Neural progenitor cell (in vitro differentiated cells): ENCODE data around the gene GALK2. TPM values are rescaled to one million over a fixed set of nuclear protein-coding genes. Genes with fewer than 3 reads are reported as not detected.

Experiments used
- DNase-seq: peaks from one replicate; pipeline ENCODE4 v3.0.0-alpha.2; 2016; ENCODE audit warnings: low spot score
- H2AFZ ChIP-seq: fragments of 200-600 bp; sonication (generic); replicated peaks from 2 replicates; pipeline ENCODE4 v1.6.1; 2016; ENCODE audit warnings: antibody characterized with exemption
- H3F3A ChIP-seq: fragments of 200-600 bp; sonication (generic); 2 replicates; pipeline ENCODE4 v1.6.1; 2016; ENCODE audit warnings: antibody characterized with exemption, low read depth
- H3K27ac ChIP-seq: fragments of 200-600 bp; sonication (generic); 2 replicates; pipeline ENCODE4 v1.5.1; 2016; ENCODE audit warnings: mild to moderate bottlenecking
- H3K27me3 ChIP-seq: fragments of 200-600 bp; sonication (generic); 2 replicates; pipeline ENCODE4 v1.6.1; 2016; ENCODE audit warnings: mild to moderate bottlenecking, moderate library complexity
- H3K36me3 ChIP-seq: fragments of 200-600 bp; sonication (generic); 2 replicates; pipeline ENCODE4 v1.5.1; 2016
- H3K4me1 ChIP-seq: fragments of 200-600 bp; sonication (generic); 2 replicates; pipeline ENCODE4 v1.6.1; 2016; ENCODE audit warnings: mixed run types
- H3K4me2 ChIP-seq: fragments of 200-600 bp; sonication (generic); 2 replicates; pipeline ENCODE4 v1.6.1; 2016
- H3K4me3 ChIP-seq: fragments of 200-600 bp; sonication (generic); 2 replicates; pipeline ENCODE4 v1.5.1; 2016
- H3K79me2 ChIP-seq: fragments of 200-600 bp; sonication (generic); 2 replicates; pipeline ENCODE4 v1.6.1; 2016; ENCODE audit warnings: low read depth
- H3K9ac ChIP-seq: fragments of 200-600 bp; sonication (generic); 2 replicates; pipeline ENCODE4 v1.6.1; 2016
- H3K9me3 ChIP-seq: fragments of 200-600 bp; sonication (generic); 2 replicates; pipeline ENCODE4 v1.5.1; 2016; ENCODE audit warnings: low read depth
- H4K20me1 ChIP-seq: fragments of 200-600 bp; sonication (generic); 2 replicates; pipeline ENCODE4 v1.6.1; 2016; ENCODE audit warnings: low read depth
- H3K27ac Mint-ChIP-seq: 3 replicates; pipeline ENCODE4 v1.8.0; 2021; ENCODE audit warnings: mixed read lengths
- H3K27me3 Mint-ChIP-seq: 2 replicates; pipeline ENCODE4 v1.8.0; 2022; ENCODE audit warnings: low read depth, mild to moderate bottlenecking, inconsistent platforms, moderate library complexity, mixed read lengths; ENCODE audit not compliant: insufficient read depth
- H3K36me3 Mint-ChIP-seq: 3 replicates; pipeline ENCODE4 v1.8.0; 2021; ENCODE audit warnings: mixed read lengths
- H3K4me1 Mint-ChIP-seq: 3 replicates; pipeline ENCODE4 v1.8.0; 2021; ENCODE audit warnings: mixed read lengths
- H3K4me3 Mint-ChIP-seq: 3 replicates; pipeline ENCODE4 v1.8.0; 2021; ENCODE audit warnings: mild to moderate bottlenecking, moderate library complexity, mixed read lengths
- H3K9me3 Mint-ChIP-seq: 3 replicates; pipeline ENCODE4 v1.8.0; 2020; ENCODE audit warnings: mixed read lengths
- EZH2 ChIP-seq: fragments of 200-600 bp; sonication (generic); IDR thresholded peaks from 2 replicates; pipeline ENCODE4 v1.6.1; 2017; ENCODE audit warnings: antibody characterized with exemption, mild to moderate bottlenecking, moderate library complexity
- EZH2phosphoT487 ChIP-seq: fragments of 200-600 bp; sonication (generic); IDR thresholded peaks from 2 replicates; pipeline ENCODE4 v1.6.1; 2017; ENCODE audit warnings: antibody characterized with exemption
- total RNA-seq: library from RNA; depleted of rRNA; stranded (reverse); fragments of >200 nt; gene quantifications from 2 replicates; pipeline ENCODE4 v1.2.3, GENCODE V29; 2015; ENCODE audit warnings: low replicate concordance
- TF ChIP-seq, protein P1 (sequence below): fragments of 200-600 bp; sonication (generic); IDR thresholded peaks from 2 replicates; pipeline ENCODE4 v1.5.1; 2017; ENCODE audit warnings: antibody characterized with exemption, mild to moderate bottlenecking

Gene GALK2
- total RNA-seq, 1 donor from 2014 or later: 19.0 TPM

DNA sequence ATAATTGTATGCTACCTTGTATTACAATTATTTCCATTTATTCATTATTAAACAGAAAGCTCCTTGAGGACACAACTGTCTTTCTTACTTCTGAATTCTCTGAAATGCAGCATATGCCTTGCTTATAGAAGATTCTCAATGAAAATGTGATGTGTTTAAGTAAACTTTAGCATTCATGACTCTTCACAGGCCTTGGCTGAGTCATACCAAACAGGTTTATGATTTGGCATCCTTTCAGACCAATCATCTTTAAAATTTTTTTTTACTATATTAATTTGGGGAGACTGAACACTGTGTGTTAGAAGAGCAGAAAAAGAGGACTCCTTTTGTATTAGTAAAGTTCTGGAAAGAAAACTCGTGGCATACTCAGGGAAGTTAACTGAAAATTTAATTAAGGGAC, 6.4 kb upstream of the GALK2 start:
- H3K27me3 ChIP-seq: peaks cover 1% of the 10 kb centered on the region
- H3K4me3 Mint-ChIP-seq: no peak overlapping the region
- no peaks in the 10 kb centered on the region for H3K4me1 ChIP-seq
- H3K79me2 ChIP-seq: no peaks in the 10 kb centered on the region
- no peak overlapping the region for H3K27ac Mint-ChIP-seq
- no peak for TF ChIP-seq EZH2phosphoT487
- TF ChIP-seq, protein P1, sequence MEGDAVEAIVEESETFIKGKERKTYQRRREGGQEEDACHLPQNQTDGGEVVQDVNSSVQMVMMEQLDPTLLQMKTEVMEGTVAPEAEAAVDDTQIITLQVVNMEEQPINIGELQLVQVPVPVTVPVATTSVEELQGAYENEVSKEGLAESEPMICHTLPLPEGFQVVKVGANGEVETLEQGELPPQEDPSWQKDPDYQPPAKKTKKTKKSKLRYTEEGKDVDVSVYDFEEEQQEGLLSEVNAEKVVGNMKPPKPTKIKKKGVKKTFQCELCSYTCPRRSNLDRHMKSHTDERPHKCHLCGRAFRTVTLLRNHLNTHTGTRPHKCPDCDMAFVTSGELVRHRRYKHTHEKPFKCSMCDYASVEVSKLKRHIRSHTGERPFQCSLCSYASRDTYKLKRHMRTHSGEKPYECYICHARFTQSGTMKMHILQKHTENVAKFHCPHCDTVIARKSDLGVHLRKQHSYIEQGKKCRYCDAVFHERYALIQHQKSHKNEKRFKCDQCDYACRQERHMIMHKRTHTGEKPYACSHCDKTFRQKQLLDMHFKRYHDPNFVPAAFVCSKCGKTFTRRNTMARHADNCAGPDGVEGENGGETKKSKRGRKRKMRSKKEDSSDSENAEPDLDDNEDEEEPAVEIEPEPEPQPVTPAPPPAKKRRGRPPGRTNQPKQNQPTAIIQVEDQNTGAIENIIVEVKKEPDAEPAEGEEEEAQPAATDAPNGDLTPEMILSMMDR: no peak
- TF ChIP-seq EZH2: no peak
- H3K4me2 ChIP-seq: no peak overlapping the region
- H3K9me3 ChIP-seq: peaks cover 4% of the 10 kb centered on the region
- H3K9me3 Mint-ChIP-seq: no peaks in the 10 kb centered on the region
- H3K9ac ChIP-seq: no peak overlapping the region
- no peak for DNase-seq
- no peaks in the 10 kb centered on the region for H4K20me1 ChIP-seq
- no peak overlapping the region for H2AFZ ChIP-seq
- H3K27ac ChIP-seq: no peak overlapping the region
- H3K4me3 ChIP-seq: no peak overlapping the region
- H3K36me3 ChIP-seq: no peaks in the 10 kb centered on the region
- peaks cover 1% of the 10 kb centered on the region for H3K36me3 Mint-ChIP-seq
- H3K27me3 Mint-ChIP-seq: no peaks in the 10 kb centered on the region
- no peaks in the 10 kb centered on the region for H3F3A ChIP-seq
- H3K4me1 Mint-ChIP-seq: no peaks in the 10 kb centered on the region

DNA sequence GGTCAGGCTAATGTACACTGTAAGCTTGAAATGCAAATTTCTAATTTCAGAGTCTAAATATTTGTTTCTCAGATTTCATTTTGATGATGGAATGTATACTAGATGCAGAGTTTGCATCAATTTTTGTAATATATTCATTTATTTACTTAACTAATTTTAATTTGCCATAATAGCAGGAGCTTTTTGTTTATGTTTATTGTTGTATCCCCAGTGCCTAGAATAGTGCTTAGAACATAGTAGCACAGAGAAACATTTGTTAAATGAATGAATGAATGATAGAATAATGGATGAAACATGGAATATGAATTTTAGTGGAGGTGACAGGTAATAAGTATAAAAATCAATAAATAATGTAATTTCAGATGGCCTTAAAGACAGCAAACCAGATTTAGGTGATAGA, 5.2 kb upstream of the GALK2 start:
- peaks cover 3% of the 10 kb centered on the region for H3K4me1 ChIP-seq
- no peak overlapping the region for H3K27ac ChIP-seq
- Mint-ChIP-seq H3K27me3 (no peaks in the 10 kb centered on the region), H3K27ac (no peak overlapping the region), H3K9me3 (no peaks in the 10 kb centered on the region), H3K4me1 (peaks cover 3% of the 10 kb centered on the region), H3K4me3 (no peak overlapping the region), H3K36me3 (peaks cover 1% of the 10 kb centered on the region)
- H3K27me3 ChIP-seq: peaks cover 10% of the 10 kb centered on the region
- no peak for DNase-seq
- no peaks in the 10 kb centered on the region for H4K20me1 ChIP-seq
- H3K4me2 ChIP-seq: no peak overlapping the region
- H3K9ac ChIP-seq: no peak overlapping the region
- H3K36me3 ChIP-seq: no peaks in the 10 kb centered on the region
- no peak overlapping the region for H2AFZ ChIP-seq
- H3K79me2 ChIP-seq: no peaks in the 10 kb centered on the region
- no peaks in the 10 kb centered on the region for H3F3A ChIP-seq
- peaks cover 4% of the 10 kb centered on the region for H3K9me3 ChIP-seq
- no peak overlapping the region for H3K4me3 ChIP-seq
- TF ChIP-seq EZH2phosphoT487 (no peak), EZH2 (no peak)
- TF ChIP-seq, protein P1: no peak

DNA sequence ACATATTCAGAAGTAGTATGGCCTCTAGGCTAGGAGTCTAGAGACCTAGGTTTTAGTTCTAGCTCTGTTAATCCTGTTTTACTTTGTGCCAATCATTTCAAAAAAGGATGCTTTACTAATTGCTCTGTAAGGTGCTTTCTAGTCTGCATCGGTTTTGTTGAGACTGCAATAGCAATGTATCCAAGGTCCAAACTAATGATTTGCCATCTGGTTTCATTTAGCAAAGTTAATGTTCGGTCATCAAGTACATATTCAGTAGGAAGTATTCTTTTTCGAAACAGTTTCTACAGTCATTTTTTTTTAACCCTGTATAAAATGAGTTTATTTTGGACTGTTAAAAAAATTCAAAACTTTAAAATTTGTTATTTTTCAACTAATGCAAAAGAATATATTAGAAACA, 2.0 kb upstream of the GALK2 start:
- H3K4me3 Mint-ChIP-seq: no peak overlapping the region
- H3K36me3 Mint-ChIP-seq: no peaks in the 10 kb centered on the region
- Histone ChIP-seq H3K27me3 (peaks cover 10% of the 10 kb centered on the region), H3K4me3 (no peak overlapping the region), H3K4me1 (peaks cover 3% of the 10 kb centered on the region), H3K79me2 (peaks cover 3% of the 10 kb centered on the region), H4K20me1 (no peaks in the 10 kb centered on the region), H3F3A (no peaks in the 10 kb centered on the region), H2AFZ (no peak overlapping the region), H3K9ac (no peak overlapping the region), H3K36me3 (no peaks in the 10 kb centered on the region), H3K27ac (no peak overlapping the region), H3K9me3 (peaks cover 4% of the 10 kb centered on the region), H3K4me2 (no peak overlapping the region)
- TF ChIP-seq, protein P1: no peak
- TF ChIP-seq EZH2phosphoT487 (no peak), EZH2 (no peak)
- DNase-seq: no peak
- H3K27me3 Mint-ChIP-seq: no peaks in the 10 kb centered on the region
- H3K27ac Mint-ChIP-seq: no peak overlapping the region
- no peaks in the 10 kb centered on the region for H3K9me3 Mint-ChIP-seq
- peaks cover 11% of the 10 kb centered on the region for H3K4me1 Mint-ChIP-seq
